ENCODE results near the gene C16orf92.

C16orf92 gene

GRCh38 chr16:30022887-30023286 is at the start of gene C16orf92:
TSS of gene C16orf92 (plus strand) at chr16:30023198. CDS start at chr16:30023341, 143 bp downstream.
- Mint-ChIP-seq H3K27ac (no peak within 1 kb of the TSS), H3K36me3 (no peaks in the 10 kb centered on the region), H3K4me3 (no peak within 1 kb of the TSS), H3K27me3 (peaks cover 9% of the 10 kb centered on the region), H3K4me1 (peaks cover 6% of the 10 kb centered on the region), H3K9me3 (no peaks in the 10 kb centered on the region)

- Mint-ChIP-seq H3K36me3 (peaks cover 3% of the 10 kb centered on the region), H3K4me1 (peaks cover 36% of the 10 kb centered on the region), H3K9me3 (no peaks in the 10 kb centered on the region), H3K27ac (peak within 1 kb of the TSS; percentile 95), H3K4me3 (peak within 1 kb of the TSS; percentile 90), H3K27me3 (no peaks in the 10 kb centered on the region)
Measured at GRCh38 chr16:29973384-29974246, 49.4 kb upstream of the C16orf92 start, which contains the start of gene TAOK2. TSS of gene TAOK2 (plus strand) at chr16:29973868. CDS start at chr16:29977773, 3,905 bp downstream.

- peaks cover 36% of the 10 kb centered on the region for H3K4me1 Mint-ChIP-seq
- H3K4me3 Mint-ChIP-seq = peak overlapping the region; percentile 90
- peaks cover 2% of the 10 kb centered on the region for H3K36me3 Mint-ChIP-seq
- H3K27ac Mint-ChIP-seq = peak overlapping the region; percentile 85
- H3K9me3 Mint-ChIP-seq = no peaks in the 10 kb centered on the region
- no peaks in the 10 kb centered on the region for H3K27me3 Mint-ChIP-seq
Measured at GRCh38 chr16:29974291-29975133, 48.5 kb upstream of the C16orf92 start.

GRCh38 chr16:29975134-29975538 is 47.9 kb upstream of the C16orf92 start:
- H3K9me3 Mint-ChIP-seq = no peaks in the 10 kb centered on the region
- H3K4me1 Mint-ChIP-seq = peaks cover 36% of the 10 kb centered on the region
- H3K36me3 Mint-ChIP-seq = peaks cover 2% of the 10 kb centered on the region
- H3K27me3 Mint-ChIP-seq = no peaks in the 10 kb centered on the region
- peak overlapping the region; percentile 85 for H3K27ac Mint-ChIP-seq
- H3K4me3 Mint-ChIP-seq = peak overlapping the region; percentile 90

- Mint-ChIP-seq H3K36me3 (peaks cover 5% of the 10 kb centered on the region), H3K27ac (peak overlapping the region; percentile 6), H3K9me3 (no peaks in the 10 kb centered on the region), H3K4me1 (peaks cover 36% of the 10 kb centered on the region), H3K4me3 (peak overlapping the region; percentile 90), H3K27me3 (no peaks in the 10 kb centered on the region)
Measured at GRCh38 chr16:29975811-29976511, 47.0 kb upstream of the C16orf92 start.

- Mint-ChIP-seq H3K4me3 (no peak overlapping the region), H3K27ac (peak overlapping the region; percentile 68)
Measured at GRCh38 chr16:29977063-29977825, 45.8 kb upstream of the C16orf92 start.

GRCh38 chr16:29978081-29978480 is 44.9 kb upstream of the C16orf92 start:
- Mint-ChIP-seq H3K9me3 (no peaks in the 10 kb centered on the region), H3K36me3 (peaks cover 8% of the 10 kb centered on the region), H3K27ac (no peak overlapping the region), H3K27me3 (no peaks in the 10 kb centered on the region), H3K4me3 (no peak overlapping the region), H3K4me1 (peaks cover 32% of the 10 kb centered on the region)

More at GRCh38 chr16:29977063-29977825, 45.8 kb upstream of the C16orf92 start:
- Mint-ChIP-seq H3K9me3 (no peaks in the 10 kb centered on the region), H3K27me3 (no peaks in the 10 kb centered on the region), H3K36me3 (peaks cover 6% of the 10 kb centered on the region), H3K4me1 (peaks cover 36% of the 10 kb centered on the region)

GRCh38 chr16:29978564-29979270 is 44.3 kb upstream of the C16orf92 start:
- Mint-ChIP-seq H3K4me1 (peaks cover 27% of the 10 kb centered on the region), H3K36me3 (peaks cover 8% of the 10 kb centered on the region), H3K9me3 (no peaks in the 10 kb centered on the region), H3K27me3 (no peaks in the 10 kb centered on the region), H3K27ac (no peak overlapping the region), H3K4me3 (no peak overlapping the region)

GRCh38 chr16:29982560-29983419 is 40.2 kb upstream of the C16orf92 start:
- Mint-ChIP-seq H3K36me3 (peaks cover 10% of the 10 kb centered on the region), H3K4me3 (no peak overlapping the region), H3K27me3 (no peaks in the 10 kb centered on the region), H3K27ac (no peak overlapping the region), H3K9me3 (no peaks in the 10 kb centered on the region), H3K4me1 (no peaks in the 10 kb centered on the region)

- no peaks in the 10 kb centered on the region for H3K9me3 Mint-ChIP-seq
- no peak overlapping the region for H3K4me3 Mint-ChIP-seq
- peak overlapping the region; percentile 24 for H3K27ac Mint-ChIP-seq
- no peaks in the 10 kb centered on the region for H3K27me3 Mint-ChIP-seq
- peaks cover 14% of the 10 kb centered on the region for H3K36me3 Mint-ChIP-seq
- H3K4me1 Mint-ChIP-seq = no peaks in the 10 kb centered on the region
Measured at GRCh38 chr16:29983420-29984136, 39.4 kb upstream of the C16orf92 start.

- peaks cover 13% of the 10 kb centered on the region for H3K36me3 Mint-ChIP-seq
Measured at GRCh38 chr16:29984137-29984763, 38.7 kb upstream of the C16orf92 start.

GRCh38 chr16:29984764-29985147 is 38.2 kb upstream of the C16orf92 start:
- H3K27me3 Mint-ChIP-seq = no peaks in the 10 kb centered on the region
- no peak overlapping the region for H3K27ac Mint-ChIP-seq
- no peak overlapping the region for H3K4me3 Mint-ChIP-seq
- no peaks in the 10 kb centered on the region for H3K4me1 Mint-ChIP-seq
- H3K9me3 Mint-ChIP-seq = no peaks in the 10 kb centered on the region
- peaks cover 13% of the 10 kb centered on the region for H3K36me3 Mint-ChIP-seq

More at GRCh38 chr16:29984137-29984763, 38.7 kb upstream of the C16orf92 start:
- H3K27ac Mint-ChIP-seq = no peak overlapping the region
- H3K27me3 Mint-ChIP-seq = no peaks in the 10 kb centered on the region
- H3K4me1 Mint-ChIP-seq = no peaks in the 10 kb centered on the region
- no peaks in the 10 kb centered on the region for H3K9me3 Mint-ChIP-seq
- H3K4me3 Mint-ChIP-seq = no peak overlapping the region
